ENCODE measurements around the gene RAB13.

The RAB13 gene

DNA sequence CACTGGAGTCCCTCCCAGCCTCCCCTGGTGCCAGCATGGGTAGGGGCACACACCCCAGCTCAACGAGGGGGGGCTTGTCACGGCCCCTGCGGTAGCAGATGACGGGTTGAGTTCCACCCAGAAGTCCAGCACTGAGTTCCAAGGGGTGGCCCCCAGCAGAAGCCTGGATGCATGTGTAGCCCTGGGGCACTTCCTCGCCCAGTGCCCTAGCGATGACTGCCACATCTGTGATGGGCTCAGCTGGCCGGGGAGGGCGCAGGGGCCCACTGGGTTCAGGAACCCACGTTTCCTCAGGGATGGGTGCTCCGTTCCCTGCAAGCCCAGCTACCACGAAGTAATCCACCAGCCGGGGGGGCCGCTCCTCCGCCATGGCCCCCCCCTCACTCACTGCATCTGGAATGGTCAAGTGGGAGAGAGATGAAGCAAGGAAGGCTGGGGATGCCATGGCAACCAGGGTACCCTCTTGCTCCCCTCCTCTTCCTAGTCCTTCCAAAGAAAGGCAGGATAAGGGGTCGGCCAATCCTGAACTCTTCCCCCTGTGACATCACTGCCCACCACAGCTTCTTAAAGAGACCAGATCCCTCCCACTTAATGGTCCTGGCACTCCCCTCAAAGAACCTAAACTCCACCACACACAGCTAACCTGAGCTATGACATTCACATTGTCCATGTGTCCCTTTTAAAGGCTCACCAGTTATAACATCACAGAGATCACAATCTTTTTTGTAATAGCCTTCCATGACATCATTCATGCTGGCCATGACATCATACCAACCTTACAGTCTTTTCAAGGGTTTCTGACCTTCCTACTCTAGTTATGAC lies 41.9 kb downstream of the RAB13 start:
- H3K4me3 ChIP-seq (ENCODE audit: low read depth, low read length), result peak overlapping the region; percentile 2
- no peaks in the 10 kb centered on the region for H3K36me3 ChIP-seq (ENCODE audit: control insufficient read depth, insufficient read depth, low read length)
- TF ChIP-seq, protein P1, sequence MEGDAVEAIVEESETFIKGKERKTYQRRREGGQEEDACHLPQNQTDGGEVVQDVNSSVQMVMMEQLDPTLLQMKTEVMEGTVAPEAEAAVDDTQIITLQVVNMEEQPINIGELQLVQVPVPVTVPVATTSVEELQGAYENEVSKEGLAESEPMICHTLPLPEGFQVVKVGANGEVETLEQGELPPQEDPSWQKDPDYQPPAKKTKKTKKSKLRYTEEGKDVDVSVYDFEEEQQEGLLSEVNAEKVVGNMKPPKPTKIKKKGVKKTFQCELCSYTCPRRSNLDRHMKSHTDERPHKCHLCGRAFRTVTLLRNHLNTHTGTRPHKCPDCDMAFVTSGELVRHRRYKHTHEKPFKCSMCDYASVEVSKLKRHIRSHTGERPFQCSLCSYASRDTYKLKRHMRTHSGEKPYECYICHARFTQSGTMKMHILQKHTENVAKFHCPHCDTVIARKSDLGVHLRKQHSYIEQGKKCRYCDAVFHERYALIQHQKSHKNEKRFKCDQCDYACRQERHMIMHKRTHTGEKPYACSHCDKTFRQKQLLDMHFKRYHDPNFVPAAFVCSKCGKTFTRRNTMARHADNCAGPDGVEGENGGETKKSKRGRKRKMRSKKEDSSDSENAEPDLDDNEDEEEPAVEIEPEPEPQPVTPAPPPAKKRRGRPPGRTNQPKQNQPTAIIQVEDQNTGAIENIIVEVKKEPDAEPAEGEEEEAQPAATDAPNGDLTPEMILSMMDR (IDR thresholded peaks at IDR 0.05), result no peak
- H3K27me3 ChIP-seq (ENCODE audit: control insufficient read depth, insufficient read depth, low read length), result no peaks in the 10 kb centered on the region
- H2AFZ ChIP-seq, result no peak overlapping the region
- H3K79me2 ChIP-seq, result no peaks in the 10 kb centered on the region
- no peaks in the 10 kb centered on the region for H3K4me1 ChIP-seq
- no peak overlapping the region for H3K4me2 ChIP-seq (ENCODE audit: low read length)
- H3K9ac ChIP-seq, result no peak overlapping the region
- no peaks in the 10 kb centered on the region for H3K9me3 ChIP-seq (ENCODE audit: control insufficient read depth, low read length)
- peak overlapping the region; percentile 80 for H3K27ac ChIP-seq

DNA sequence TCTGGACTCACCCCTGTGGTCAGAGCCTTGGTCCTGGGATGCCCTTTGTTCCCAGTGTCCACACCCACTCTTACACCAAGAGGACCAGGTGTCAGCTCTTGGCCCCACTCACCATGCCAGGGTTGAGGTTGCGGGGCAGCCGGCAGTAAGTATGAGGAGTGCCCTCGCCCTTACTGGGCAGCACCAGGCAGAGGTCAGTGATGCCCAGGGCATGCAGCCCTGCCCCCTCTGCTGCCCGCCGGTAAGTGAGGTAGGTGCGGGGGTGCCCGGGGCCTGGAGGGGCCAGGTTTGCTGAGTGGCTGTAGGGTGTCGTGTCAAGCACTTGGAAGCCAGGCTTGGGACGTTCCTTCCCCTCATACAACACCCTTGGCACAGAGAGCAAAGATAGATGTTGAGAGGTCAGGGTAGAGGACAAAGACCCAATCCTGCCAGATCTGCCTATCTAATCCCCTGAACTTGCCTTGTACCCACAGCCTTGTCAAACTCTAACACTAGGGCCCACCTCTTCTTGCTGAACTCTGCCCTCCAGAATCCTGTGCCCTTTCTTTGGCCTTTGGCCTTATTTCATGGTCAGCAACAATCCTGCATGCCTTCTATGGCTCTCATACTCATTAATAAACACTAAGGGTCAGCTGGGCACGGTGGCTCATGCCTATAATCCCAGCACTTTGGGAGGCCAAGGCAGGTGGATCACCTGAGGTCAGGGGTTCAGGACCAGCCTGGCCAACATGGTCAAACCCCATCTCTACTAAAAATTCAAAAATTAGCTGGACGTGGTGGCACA lies 43.2 kb downstream of the RAB13 start:
- Histone ChIP-seq H3K27me3 (ENCODE audit: control insufficient read depth, insufficient read depth, low read length) (no peaks in the 10 kb centered on the region), H2AFZ (no peak overlapping the region), H3K27ac (no peak overlapping the region), H3K4me3 (ENCODE audit: low read depth, low read length) (no peak overlapping the region), H3K9me3 (ENCODE audit: control insufficient read depth, low read length) (no peaks in the 10 kb centered on the region), H3K79me2 (no peaks in the 10 kb centered on the region), H3K36me3 (ENCODE audit: control insufficient read depth, insufficient read depth, low read length) (no peaks in the 10 kb centered on the region), H3K9ac (no peak overlapping the region), H3K4me1 (no peaks in the 10 kb centered on the region), H3K4me2 (ENCODE audit: low read length) (no peak overlapping the region)
- TF ChIP-seq, protein P1 (IDR thresholded peaks at IDR 0.05), result no peak

DNA sequence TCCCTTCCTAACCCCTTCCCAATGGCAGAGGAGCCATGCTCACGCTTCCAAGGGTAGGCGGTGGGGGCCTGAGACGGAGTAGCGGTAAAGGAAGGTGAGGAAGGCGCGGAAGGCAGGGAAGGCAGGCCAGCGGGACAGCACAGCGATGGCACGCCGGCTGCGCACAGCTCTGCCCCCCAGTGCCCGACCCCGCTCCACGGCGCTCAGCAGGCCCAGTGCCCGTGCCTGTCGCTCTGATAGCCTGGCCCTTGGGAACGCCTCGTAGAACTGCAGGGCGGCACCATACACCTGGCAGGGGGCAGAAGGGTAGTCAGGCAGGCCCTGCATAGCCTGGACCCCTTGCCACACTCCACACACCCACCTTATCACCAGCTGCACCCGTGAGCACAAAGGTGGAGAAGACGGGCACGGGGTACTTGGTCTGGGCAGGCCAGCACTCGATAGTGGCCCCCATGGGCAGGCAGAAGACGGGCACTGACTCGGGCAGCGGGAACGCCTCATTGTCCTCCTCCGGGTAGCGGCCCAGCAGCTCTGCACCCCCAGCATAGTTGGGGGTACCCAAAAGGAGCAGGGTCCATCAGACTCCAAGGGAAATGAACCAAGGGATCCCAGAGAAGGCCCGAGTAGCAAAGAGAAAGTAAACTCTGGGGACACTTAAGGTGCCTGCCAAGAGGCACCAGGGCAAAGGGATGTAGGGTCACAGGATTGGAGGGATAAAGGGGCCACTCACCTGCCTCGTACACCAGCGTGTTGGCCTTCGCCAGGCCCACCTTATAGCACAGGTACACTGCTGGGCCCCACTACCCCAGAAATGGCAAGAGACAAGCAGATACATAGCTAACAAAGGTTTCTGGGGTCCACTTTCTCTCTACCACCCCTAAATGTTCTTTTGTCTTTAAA lies 44.1 kb downstream of the RAB13 start:
- H3K79me2 ChIP-seq, result no peaks in the 10 kb centered on the region
- no peak overlapping the region for H3K4me3 ChIP-seq (ENCODE audit: low read depth, low read length)
- H3K9me3 ChIP-seq (ENCODE audit: control insufficient read depth, low read length), result no peaks in the 10 kb centered on the region
- H2AFZ ChIP-seq, result no peak overlapping the region
- H3K4me1 ChIP-seq, result no peaks in the 10 kb centered on the region
- TF ChIP-seq, protein P1 (IDR thresholded peaks at IDR 0.05), result no peak
- H3K36me3 ChIP-seq (ENCODE audit: control insufficient read depth, insufficient read depth, low read length), result no peaks in the 10 kb centered on the region
- H3K27me3 ChIP-seq (ENCODE audit: control insufficient read depth, insufficient read depth, low read length), result no peaks in the 10 kb centered on the region
- no peak overlapping the region for H3K9ac ChIP-seq
- H3K4me2 ChIP-seq (ENCODE audit: low read length), result no peak overlapping the region
- no peak overlapping the region for H3K27ac ChIP-seq

DNA sequence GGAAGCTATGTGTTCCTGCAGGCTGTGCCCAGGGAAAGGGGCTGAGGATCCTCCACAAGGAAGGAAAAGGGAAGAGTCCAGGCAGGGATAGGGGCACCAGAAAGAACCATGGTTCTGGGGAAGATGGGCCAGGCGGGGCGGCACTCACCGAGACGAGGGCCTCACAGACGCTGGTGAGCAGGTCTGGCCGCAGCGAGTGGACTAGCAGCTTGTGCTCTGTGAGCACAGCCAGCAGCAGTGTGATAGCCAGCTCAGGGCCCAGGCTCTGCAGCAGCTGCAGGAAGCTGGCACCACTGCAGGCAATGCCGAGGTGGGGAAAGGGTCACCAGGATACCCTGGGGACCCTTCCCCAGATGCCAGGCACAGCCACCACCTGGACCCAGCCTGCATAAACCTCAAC lies 45.4 kb downstream of the RAB13 start:
- TF ChIP-seq, protein P1 (IDR thresholded peaks at IDR 0.05), result no peak
- H2AFZ ChIP-seq, result no peak overlapping the region
- no peaks in the 10 kb centered on the region for H3K4me1 ChIP-seq
- no peak overlapping the region for H3K4me2 ChIP-seq (ENCODE audit: low read length)
- no peak overlapping the region for H3K9ac ChIP-seq
- H3K79me2 ChIP-seq, result no peaks in the 10 kb centered on the region
- no peaks in the 10 kb centered on the region for H3K27me3 ChIP-seq (ENCODE audit: control insufficient read depth, insufficient read depth, low read length)
- no peaks in the 10 kb centered on the region for H3K9me3 ChIP-seq (ENCODE audit: control insufficient read depth, low read length)
- H3K27ac ChIP-seq, result no peak overlapping the region
- H3K36me3 ChIP-seq (ENCODE audit: control insufficient read depth, insufficient read depth, low read length), result no peaks in the 10 kb centered on the region
- no peak overlapping the region for H3K4me3 ChIP-seq (ENCODE audit: low read depth, low read length)

Data from parathyroid adenoma (tissue), 2 donors.